Medulla oblongata (tissue), 1 donor: ENCODE measurements around the gene TBCK.
"Not testable (repeated sequence)": the region's sequence is repeated elsewhere in the genome, so short reads cannot be mapped to it uniquely, and the experiment has no call there.

Experiments
- DNase-seq: peaks from one replicate; pipeline ENCODE4 v3.0.0-alpha.2; 2015; ENCODE audit errors: extremely low spot score

The TBCK gene

GRCh38 chr4:106315968-106316772 lies at the start of gene TBCK, which contains the start of gene AIMP1:
TSS of gene TBCK (minus strand) at chr4:106316209. CDS start at chr4:106308960, 7,249 bp downstream.
TSS of gene AIMP1 (plus strand) at chr4:106316550. CDS start at chr4:106325010, 8,460 bp downstream.
- DNase-seq = peak; percentile 94

DNA sequence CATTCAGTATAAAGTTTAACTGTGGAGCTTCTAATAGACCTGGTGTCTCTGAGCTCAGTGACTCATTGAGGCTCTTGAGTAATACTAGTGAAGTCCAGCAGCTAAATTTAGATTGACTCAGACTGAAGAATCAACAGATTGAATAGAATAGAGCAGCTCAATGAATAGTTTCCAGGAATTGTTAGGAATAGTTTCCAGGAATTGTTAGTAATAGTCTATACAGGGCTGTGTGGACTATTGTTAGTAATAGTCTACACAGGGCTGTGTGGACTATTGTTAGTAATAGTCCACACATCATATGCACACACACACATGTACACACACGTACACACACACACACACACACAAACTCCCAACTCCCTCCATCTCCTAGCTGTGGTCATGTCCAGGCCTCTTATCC lies 49.6 kb upstream of the TBCK start:
- DNase-seq = no peak

- DNase-seq = no peak
Observed at GRCh38 chr4:106364282-106364681, 48.3 kb upstream of the TBCK start.

- DNase-seq = no peak
Observed at GRCh38 chr4:106362086-106362825, 46.2 kb upstream of the TBCK start.

DNA sequence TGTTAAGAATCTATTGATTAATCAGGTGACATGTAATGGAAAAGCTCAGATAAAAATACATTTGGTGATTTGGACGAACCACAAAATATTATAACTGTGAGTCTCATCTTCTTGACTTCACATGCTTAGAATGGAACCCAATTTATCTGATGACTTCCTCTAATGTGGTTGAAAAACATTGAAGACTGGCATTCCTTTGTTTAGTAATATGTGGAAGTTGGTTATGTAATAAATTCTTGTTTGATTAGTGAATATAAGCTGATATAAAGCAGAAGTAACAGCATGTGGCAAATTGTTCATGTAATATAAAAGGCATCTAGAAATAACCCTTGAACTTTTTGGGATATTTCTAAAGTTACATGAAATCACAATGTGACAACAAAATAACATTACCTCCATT lies 42.9 kb upstream of the TBCK start:
- no peak for DNase-seq

DNA sequence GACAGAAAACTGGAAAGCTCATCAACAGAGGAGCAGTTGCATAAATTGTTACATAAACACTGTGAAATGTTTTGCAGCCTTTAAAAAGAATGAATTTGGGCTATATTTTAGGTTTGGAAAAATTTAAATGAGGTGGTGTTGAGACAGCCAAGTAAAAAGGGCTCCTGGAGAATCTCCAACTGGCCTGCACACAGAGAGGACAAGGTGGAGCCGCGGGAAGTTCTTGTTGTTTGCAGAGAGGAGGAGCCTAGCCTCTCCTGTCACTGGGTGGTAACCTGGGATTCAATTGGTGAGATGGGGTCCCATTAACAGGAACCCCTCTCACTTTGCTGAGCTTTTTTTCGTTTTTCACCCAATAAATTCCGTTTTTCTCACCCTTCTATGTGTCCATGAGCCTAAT lies 39.2 kb upstream of the TBCK start:
- no peak for DNase-seq

DNA sequence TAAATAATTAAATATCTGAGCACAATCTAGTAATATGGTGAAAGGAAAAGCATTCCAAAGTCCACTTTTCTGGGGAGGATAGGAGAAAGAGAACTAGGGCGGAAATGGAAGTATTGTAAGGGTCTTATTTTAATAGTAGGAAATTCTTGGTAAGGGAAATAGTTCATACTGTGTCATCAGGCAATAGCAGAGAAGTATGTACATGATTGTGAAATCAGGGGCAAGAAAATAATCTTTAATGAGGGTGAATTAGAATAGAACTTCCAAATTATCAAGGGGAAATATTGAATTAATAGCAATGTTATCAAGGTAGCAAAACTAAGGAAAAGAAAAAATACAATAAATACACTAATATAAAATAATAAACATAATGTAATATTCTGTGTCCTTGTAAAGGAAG lies 37.8 kb upstream of the TBCK start:
- DNase-seq = no peak

DNA sequence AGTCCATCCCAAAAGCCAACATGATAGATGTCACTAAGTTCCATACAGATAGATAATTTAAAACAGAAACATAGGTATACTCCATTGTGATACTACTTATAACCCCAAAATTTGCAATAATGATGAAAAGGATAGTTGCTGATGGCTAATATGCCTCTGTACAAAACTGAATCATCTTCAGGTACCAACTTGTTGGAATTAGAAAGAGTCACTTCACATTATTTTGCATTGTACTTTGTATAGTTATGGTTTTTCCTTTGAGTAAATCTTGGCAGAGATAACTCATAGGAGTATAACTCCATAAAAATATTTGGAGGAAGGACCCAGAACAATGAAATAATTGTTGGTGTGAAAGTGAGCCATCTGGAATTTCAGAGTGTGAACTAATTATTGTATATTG lies 35.0 kb upstream of the TBCK start:
- no peak for DNase-seq

DNA sequence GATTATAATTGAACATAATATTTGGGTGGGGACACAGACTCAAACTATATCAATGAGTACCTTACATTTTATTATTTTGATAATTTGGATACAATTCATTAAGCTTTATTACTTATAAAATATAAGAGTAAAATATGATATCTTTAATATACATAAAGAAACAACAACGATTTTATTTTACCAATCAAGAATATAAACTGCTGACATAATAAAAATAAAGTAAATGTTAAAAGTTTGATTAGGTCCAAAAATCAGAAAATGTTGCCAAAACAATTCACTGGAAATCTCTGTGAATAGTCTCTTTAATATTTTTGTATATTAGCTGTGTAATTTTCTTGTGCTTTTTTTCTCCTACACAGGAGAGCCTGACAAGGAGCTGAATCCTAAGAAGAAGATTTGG lies 31.2 kb upstream of the TBCK start:
- DNase-seq = no peak

GRCh38 chr4:106344647-106344970 lies 28.6 kb upstream of the TBCK start:
- DNase-seq = no peak

DNA sequence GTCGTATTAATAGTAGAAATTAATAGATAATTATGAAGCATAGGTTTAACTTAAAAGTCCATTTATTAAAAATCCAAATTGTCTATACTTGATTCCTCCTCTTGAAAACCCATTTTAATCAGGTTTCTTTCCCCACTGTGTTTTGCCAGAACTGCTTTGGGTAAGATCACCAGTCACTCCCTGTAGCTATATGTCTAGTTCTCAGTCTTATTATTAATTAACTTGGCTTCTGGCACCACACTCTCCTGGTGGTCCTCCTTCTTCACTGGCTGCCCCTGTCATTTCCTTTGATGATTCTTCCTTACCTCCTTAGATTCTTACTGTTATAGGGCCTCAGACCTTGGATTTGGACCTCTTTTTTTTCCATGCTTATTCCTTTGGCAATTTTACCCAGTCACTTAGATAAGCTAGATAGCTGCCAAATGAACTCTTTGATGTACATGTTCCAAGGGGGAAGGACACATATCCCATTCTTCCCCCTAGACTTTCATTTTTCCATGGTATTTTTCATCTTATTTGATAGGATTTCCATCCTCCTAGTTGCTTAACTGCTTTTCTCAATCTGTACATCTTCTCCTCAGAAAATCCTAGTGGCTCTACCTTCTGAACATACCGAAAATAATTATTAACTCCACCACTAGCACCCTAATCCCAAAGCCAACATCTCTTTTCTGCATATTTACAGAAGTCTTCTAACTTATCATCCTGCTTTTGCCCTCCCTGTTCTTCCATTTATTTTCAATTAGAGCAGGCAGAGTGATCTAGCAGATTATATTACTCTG lies 28.0 kb upstream of the TBCK start:
- no peak for DNase-seq

DNA sequence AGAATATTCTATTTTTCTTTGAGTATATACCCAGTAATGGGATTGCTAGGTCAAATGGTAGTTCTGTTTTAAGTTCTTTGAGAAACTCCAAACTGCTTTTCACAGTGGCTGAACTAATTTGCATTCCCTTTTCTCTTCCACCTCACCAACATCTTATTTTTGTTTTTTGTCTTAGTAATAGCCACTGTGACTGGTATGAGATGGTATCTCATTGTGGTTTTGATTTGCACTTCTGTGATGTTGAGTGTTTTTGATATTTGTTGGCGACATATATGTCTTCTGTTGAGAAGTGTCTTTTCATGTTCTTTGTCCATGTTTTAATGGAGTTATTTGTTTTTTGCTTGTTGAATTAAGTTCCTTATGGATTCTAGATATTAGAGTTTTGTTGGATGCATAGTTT lies 24.8 kb upstream of the TBCK start:
- no peak for DNase-seq

DNA sequence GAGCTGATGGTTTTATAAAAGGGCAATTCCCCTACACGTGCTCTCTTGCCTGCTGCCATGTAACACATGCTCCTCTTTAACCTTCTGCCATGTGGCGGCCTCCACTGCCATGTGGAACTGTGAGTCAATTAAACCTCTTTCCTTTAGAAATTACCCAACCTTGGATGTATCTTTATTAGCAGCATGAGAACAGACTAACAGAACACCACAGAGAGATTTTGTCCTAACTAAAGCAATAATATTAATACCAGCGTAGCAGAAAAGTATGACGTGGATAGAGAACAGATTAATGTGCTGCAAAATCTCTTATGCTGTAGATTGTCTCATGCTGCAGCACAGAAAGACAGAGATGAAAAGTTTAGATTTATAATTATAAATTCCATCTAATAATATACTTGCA lies 23.4 kb upstream of the TBCK start:
- no peak for DNase-seq

DNA sequence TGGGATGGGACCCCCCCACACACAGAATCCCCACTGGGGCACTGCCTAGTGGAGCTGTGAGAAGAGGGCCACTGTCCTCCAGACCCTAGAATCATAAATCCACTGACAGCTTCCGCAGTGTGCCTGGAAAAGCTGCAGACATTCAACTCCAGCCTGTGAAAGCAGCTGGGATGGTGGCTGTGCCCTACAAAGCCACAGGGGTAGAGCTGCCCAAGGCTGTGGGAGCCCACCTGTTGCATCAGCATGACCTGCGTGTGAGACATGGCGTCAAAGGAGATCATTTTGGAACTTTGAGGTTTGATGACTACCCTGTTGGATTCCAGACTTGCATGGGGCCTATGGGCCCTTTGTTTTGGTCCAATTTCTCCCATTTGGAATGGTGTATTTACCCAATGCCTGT lies 22.7 kb upstream of the TBCK start:
- no peak for DNase-seq

DNA sequence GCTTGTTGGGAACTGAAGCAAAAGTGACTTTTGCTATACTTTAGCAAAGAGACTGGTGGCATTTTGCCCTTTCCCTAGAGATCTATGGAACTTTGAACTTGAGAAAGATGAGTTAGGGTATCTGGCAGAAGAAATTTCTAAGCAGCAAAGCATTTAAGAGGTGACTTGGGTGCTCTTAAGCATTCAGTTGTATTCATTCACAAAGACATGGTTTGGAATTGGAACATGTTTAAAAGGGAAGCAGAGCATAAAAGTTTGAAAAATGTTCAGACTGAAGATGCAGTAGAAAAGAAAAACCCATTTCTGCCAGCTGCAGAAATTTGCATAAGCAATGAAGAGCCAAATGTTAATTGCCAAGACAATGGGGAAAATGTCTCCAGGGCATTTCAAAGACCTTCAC lies 21.9 kb upstream of the TBCK start:
- DNase-seq = no peak

DNA sequence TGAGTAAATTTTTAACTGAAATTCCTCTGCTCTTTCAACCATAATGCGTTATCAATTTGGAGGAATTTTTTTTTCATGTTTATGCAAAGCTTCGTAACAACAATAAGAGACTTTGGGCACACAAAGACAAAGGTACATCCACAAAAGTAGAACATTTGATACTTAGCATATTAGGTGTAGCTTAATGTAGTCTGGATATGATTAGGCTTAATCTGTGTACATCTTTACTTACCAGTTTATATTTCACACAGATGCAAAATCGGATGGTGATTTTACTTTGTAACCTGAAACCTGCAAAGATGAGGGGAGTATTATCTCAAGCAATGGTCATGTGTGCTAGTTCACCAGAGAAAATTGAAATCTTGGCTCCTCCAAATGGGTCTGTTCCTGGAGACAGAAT lies 20.6 kb upstream of the TBCK start:
- DNase-seq = no peak

DNA sequence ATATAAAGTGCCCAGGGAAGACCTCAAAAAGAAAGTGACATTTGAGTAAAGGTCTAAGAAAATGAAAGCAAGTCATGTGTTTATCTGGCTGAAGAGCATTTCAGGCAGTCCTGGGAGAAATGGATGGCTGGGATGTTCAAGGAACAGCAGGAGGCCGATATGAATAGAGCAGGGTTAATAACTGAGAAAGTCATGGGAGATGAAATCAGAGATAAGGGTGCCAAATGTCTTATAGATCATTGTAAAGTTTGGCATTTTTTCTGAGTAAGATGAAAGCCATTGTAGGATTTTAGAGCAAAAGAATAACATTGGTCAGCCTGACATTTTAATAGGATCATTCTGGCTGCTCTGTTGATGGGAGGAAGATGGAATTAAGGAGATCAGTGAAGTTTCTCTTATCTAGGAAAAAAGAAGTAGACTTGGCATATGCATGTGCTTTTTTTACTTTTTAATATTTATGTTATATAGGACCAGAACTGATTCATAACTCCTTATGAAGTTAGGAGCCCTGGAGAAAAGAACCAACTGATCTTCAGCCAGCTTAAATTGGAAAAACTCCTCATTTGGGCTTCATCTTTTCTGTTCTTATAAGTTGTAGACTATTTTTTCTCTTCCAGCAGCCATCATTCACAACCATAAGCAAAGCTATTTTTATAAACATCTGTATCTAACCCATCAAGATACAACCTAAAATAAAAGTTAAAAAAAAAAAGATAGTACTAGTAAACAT lies 18.9 kb upstream of the TBCK start:
- DNase-seq = no peak

DNA sequence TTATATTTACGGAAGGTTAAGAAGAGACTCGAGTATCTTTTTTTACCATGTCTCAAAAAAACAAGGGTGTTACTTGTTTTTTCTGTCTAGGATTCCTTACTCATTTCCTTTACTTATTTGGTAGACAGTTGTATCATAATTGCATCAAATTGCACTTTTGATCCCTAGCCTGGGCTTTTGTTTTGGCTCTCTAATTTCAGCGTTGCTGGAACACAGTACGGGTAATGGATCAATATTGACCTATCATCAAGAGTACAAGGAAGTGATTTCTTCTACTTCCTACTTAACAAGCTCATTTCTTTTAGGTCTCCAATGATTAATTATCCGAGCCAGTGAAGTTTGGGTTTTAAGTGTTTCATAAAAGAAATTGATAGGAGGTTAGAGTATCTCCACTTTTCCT lies 17.2 kb upstream of the TBCK start:
- DNase-seq = no peak

- peak; percentile 20 for DNase-seq
Observed at GRCh38 chr4:106329041-106329618, 13.1 kb upstream of the TBCK start.

GRCh38 chr4:106325800-106326199 lies 9.8 kb upstream of the TBCK start:
- no peak for DNase-seq

- DNase-seq = no peak
Observed at GRCh38 chr4:106323119-106323518, 7.1 kb upstream of the TBCK start.

- not testable (repeated sequence) for DNase-seq
Observed at GRCh38 chr4:106321814-106322213, 5.8 kb upstream of the TBCK start.
